HG03159 (cell line): ENCODE data around the gene RAP1GAP2.
"Not testable (repeated sequence)": the region's sequence is repeated elsewhere in the genome, so short reads cannot be mapped to it uniquely, and the experiment has no call there.

Experiments
- ATAC-seq: cut with Tn5 transposase; IDR thresholded peaks from one replicate; pipeline ENCODE4 v1.9.1; 2021; ENCODE audit warnings: mild to moderate bottlenecking, moderate library complexity; ENCODE audit not compliant: unreplicated experiment

RAP1GAP2 gene

GRCh38 chr17:2785376-2785775 is 10.9 kb upstream of the RAP1GAP2 start:
- ATAC-seq, result not testable (repeated sequence)

DNA sequence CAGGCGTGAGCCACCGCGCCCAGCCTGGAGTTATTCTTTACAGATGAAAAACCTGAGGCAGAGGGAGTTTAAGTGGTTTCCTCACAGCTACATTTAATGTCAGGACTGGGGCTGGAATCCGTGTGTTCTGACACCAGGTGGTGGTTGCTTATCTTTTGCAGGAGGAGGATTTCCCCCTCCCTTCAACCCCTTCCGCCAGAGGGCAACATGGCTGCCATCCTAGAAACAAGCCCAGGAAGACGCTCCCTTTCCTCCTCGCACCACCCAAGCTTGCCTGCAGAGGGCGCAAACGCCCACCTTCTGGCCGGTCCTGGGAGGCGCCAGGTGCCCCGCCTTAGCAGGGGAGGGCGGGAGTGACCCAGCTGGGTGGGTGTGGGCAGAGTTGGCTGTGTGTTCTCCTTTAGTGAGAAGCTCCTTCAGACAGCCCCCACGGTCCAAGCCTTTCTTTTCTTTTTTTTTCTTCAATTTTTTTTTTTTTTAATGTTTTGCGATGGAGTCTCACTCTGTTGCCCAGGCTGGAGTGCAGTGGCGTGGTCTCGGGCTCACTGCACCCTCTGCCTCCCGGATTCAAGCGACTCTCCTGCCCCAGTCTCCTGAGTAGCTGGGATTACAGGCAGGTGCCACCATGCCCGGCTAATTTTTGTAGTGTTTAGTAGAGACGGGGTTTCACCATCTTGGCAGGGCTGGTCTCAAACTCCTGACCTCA is 9.9 kb upstream of the RAP1GAP2 start:
- peak; percentile 68 for ATAC-seq

DNA sequence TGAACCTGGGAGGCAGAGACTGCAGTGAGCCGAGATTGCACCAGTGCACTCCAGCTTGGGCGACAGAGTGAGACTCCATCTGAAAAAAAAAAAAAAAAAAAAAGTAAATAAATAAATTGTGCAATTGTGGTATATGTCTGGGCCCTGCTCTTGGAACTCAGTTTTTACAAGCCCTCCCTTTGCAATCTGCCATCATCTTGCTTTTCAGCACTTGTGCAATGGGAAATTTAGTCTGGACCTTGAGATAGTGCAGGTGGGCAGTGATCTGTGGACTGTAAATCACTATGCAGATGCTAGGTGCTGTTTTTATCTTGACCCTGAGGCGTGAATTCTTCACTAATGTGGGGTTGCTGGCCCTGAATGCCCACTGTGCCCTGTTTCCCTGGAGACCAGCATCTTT is 6.5 kb upstream of the RAP1GAP2 start:
- ATAC-seq, result no peak

DNA sequence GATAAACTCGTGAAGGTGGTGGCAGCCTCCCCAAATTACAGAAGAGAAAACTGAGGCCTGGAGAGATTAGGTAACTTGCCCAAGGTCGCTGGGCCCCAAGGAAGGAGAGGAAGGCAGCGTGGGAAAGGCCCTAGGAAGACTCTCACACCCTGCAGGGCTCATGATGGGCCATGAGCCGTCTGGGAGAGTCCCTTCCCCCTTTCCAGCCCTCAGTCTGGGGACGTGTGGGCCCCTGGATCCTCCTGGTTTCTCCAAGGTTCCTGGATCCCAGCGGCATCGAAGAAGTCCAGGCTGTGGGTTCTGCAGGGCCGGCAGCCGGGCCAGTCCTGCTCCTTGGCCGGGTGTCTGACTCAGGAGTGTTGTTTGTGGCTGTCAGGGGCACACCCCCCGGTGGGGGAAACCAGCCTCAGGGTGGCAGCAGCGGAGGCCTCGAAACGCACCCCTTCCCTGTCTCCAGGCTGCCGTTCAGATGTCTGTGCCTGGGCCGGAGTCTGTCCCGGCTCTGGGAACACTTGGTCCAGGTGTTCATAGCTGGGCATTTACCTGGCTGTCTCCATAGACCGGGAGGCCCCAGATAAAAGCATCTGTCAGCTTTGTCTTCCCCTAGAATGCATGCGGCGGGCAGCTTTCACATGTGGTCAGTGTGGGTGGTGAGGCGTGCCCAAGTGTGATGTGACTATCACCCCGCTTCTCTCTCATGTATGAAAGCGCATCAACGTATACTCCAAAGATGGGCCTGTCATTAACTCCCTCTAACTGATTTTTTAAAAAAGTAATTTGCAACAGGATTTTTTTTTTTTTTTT is 3.7 kb upstream of the RAP1GAP2 start:
- no peak for ATAC-seq

DNA sequence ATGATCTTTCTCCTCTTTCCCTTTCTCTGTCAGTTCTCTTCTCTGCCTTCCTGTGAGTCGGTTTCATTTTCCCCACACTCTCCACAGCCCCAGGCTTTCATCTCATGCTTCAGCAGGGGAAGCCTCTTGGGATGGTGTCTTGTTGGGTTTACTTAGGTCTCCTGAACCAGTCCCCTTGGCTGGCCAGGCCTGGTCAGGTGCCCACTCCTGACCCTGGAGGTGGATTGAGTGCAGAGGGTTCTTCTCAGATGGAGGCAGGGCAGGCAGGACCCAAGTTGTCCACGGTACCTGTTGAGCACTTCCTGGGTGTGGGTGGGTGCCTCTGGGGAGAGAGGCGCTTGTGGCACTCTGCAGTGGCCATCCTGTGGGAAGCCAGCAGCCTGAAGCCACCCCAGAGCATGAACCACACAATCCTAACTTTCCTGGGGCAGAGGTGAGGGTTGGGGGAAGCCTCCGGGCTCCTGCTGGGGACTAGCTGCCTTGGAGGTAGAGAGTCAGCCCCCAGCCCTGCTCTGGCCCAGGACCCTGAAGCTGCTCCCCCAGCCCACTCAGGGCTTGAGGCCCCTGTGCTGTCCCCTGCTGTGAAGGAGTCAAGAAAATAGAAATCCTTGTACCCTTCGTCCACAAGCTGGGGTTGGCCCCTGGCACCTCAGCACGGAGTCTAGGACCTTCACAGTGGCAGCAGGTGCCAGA is 2.0 kb upstream of the RAP1GAP2 start:
- no peak for ATAC-seq

GRCh38 chr17:2795441-2796163 is 636 bp upstream of the RAP1GAP2 start:
- no peak for ATAC-seq

DNA sequence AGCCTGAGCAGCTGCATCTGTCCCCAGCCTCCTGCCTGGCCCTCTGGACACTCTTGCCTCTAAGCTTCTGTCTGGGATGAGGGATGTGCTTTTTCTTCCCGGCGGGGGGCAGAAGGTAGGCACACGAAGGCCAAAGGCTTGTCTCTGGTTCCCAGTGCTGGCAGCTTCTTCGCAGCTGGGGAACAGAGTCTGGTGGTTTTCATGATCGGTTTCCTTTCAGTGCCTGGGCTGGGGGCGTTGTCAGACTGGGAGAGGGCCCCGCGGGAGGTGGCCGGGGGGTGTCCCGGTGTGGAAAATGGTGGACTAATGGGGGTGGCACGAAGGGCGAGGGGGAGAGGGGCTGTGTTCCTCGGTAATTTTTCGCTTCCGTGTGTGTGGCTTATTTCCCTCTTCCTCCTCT is 988 bp downstream of the RAP1GAP2 start:
- ATAC-seq, result no peak

- no peak for ATAC-seq
These were observed 1.4 kb downstream of the RAP1GAP2 start for GRCh38 chr17:2797637-2798036.

GRCh38 chr17:2798188-2798587 is 1.9 kb downstream of the RAP1GAP2 start:
- ATAC-seq, result no peak

- ATAC-seq, result no peak
These were observed 2.4 kb downstream of the RAP1GAP2 start for GRCh38 chr17:2798678-2799077.

- ATAC-seq, result no peak
These were observed 3.4 kb downstream of the RAP1GAP2 start for GRCh38 chr17:2799653-2800052.

GRCh38 chr17:2800367-2800766 is 4.1 kb downstream of the RAP1GAP2 start:
- no peak for ATAC-seq

DNA sequence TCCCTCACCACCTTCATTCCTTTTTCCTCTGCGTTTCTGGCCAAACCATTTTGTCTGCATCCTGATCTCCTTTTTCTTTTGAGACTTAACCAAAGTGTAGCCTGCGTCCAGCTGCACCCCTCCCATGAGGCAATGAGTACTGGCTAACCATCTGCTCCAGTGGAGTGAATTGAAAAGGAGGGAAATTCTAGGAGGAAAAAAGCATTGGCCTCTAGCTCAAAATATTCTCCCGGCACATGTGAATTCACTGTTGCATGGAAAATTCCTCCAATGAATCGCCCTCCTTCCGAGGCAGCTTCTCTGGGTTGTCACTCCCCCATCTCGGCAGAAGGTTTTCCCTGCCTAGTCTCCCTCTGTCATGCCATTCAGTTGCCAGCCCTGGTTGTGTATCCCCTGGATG is 5.6 kb downstream of the RAP1GAP2 start:
- no peak for ATAC-seq

- no peak for ATAC-seq
These were observed 6.3 kb downstream of the RAP1GAP2 start for GRCh38 chr17:2802574-2802973.

- no peak for ATAC-seq
These were observed 7.1 kb downstream of the RAP1GAP2 start for GRCh38 chr17:2803386-2803785.

- no peak for ATAC-seq
These were observed 7.7 kb downstream of the RAP1GAP2 start for GRCh38 chr17:2803971-2804370.

GRCh38 chr17:2804912-2805311 is 8.7 kb downstream of the RAP1GAP2 start:
- no peak for ATAC-seq

DNA sequence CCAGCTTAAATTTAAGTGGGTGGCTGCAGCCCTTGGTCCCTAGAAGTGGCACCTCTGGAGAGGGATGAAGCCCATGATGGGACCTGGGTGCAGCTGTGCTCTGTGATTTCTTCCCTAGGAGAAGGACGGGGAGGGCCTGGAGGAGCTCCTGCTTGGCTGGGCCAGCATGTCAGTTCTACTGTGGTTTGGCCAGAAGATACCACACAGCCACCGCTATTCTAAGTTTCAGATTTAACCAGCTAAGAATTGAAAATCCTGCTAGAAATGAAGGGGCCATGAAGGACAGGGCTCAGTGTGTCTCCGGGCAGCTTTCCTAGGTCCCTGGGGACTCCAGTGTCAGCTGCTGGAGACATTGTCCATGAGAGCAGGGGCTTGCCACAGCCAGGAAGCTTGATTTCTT is 9.7 kb downstream of the RAP1GAP2 start:
- no peak for ATAC-seq

- no peak for ATAC-seq
These were observed 12.4 kb downstream of the RAP1GAP2 start for GRCh38 chr17:2808367-2809335.

DNA sequence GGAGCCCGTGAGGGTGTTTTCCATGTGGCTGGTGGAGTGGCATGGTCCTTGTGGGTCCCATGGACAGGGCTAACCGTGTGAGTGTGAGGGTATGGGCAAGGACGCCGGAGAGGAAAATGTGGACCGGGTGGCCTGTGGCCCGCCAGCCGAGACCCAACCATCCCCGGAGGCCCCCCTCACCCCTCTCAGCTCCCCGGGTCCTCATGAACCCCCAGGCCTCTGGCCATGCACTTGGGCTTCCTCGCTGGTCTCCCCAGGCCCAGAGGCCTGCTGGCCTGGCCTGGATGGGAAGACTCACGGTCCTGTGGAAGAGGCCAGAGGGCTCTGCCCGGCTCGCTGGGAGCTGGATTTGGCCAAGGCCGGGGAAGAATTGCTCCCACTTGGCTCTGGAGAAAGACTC is 13.1 kb downstream of the RAP1GAP2 start:
- ATAC-seq, result no peak
